ENCODE measurements around the gene GPR3. TPM values are rescaled to one million over a fixed set of nuclear protein-coding genes. Genes with fewer than 3 reads are reported as not detected.
A peak's percentile ranks its signal among the peaks of the same experiment; 100 is the strongest.
"Not testable (repeated sequence)": the region's sequence is repeated elsewhere in the genome, so short reads cannot be mapped to it uniquely, and the experiment has no call there.

GPR3 gene
- total RNA-seq, 1 experiment from 2014 or later, result 0.80 TPM

DNA sequence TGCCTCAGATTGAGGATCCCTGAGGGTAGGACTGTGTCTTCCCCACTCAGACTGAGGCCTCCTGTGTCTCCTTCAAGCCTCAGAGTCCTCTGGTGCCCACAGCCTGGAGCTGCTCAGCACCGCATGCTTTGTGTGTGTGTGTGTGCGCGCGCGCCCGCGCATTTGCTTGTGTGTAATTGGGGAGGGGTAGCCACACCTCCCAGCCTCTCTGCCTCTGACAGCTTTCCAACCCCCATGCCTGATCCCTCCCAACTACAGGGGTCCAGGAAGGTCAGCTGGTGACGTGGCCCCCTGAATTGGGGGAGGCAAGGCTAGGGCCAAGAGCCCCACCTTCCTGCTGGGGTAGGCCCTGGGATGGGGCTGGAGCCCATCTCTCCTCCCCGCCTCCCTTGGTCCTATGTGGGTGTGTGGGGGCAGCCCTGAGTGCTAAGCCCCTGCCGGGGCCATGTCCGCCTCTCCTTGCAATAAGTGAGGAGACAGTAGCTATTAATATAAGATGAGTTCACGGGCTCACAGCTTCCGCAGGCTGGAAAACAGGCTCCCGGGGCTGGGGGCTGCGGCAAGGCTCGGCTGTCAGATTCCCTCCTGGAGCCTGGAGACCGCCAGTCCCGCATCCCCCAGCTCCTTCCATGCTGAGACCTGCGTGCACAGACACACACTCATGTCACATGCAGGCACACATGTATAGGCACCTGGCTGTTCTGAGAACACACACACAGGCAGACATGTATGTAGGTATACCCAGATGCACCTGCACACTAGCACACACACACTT, 7.0 kb downstream of the GPR3 start:
- DNase-seq (ENCODE audit: low read depth), result no peak

DNA sequence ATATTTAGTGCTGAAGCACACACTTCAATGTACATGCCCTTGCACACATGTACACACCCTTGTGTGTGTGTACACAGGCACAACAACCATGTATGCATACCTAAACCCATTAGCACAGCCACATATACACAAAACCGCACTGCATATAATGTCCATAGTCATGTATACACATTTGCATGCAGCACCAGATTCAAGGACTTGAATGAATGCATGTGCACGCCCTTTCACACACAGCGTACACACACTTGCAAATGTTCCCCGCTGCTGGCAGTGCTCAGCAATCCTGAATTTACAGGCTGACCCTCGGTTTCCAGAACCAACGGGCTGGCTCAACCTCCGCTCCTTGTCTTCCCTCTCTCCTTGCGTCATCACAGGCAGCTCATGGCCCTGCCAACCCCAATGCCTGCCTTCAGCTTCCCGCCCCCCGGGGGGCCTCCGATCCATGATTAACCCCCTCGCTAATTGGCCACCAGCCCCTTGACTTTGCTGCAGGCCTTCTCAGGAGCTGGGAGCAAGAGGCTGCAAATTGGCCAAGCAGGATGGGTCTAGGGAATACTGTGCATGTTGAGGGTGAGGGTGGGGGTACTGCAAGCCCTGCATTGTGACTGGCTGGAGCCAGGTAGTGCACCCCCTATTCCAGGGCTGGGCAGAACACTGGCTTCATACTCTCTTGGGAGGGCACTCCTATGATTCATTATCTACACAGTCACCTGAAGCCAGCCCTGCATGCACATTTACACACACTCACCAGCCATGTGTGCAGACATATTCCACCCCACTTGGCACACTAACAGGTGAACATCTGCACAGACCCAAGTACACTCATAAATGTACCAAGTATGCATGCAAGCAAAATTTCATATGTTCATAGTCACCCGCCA, 7.9 kb downstream of the GPR3 start:
- no peak for DNase-seq (ENCODE audit: low read depth)

DNA sequence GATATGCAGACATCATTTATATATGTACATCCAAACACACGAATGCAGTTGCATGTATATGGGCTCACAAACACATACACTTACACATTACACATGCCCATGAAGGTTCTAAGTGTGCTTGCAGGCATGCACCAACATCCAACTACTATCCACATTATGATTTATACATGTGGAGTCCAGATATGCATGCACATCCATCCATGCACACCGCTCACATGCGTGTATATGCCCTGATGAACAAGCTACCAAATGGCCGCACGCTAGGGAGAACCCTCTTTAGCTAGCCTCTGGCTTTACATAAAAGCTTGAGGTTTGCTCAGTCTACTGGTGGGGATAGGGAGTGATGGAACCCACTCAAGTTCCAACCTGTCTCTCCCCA, 8.5 kb downstream of the GPR3 start:
- DNase-seq (ENCODE audit: low read depth), result no peak

DNA sequence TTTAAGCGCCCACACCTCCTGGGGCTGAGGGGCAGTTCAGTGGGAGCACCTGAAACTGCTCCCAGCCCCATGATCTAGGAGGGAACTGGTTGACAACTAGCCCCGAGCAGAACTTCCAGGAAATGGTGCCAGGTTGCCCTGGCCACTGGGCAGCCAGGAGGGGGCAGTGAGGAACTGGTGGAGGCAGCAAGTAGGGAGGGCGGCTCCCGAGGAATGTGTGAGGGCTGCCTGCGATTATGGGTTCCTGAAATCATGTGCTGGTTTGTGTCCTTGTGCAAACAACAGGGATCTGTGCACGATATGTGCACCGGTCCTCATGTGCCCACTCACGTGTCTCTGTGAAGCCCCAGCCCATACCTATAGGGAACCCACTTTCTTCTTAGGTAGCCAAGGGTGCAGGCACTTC, 9.9 kb downstream of the GPR3 start:
- peak; percentile 72 for DNase-seq (ENCODE audit: low read depth)

DNA sequence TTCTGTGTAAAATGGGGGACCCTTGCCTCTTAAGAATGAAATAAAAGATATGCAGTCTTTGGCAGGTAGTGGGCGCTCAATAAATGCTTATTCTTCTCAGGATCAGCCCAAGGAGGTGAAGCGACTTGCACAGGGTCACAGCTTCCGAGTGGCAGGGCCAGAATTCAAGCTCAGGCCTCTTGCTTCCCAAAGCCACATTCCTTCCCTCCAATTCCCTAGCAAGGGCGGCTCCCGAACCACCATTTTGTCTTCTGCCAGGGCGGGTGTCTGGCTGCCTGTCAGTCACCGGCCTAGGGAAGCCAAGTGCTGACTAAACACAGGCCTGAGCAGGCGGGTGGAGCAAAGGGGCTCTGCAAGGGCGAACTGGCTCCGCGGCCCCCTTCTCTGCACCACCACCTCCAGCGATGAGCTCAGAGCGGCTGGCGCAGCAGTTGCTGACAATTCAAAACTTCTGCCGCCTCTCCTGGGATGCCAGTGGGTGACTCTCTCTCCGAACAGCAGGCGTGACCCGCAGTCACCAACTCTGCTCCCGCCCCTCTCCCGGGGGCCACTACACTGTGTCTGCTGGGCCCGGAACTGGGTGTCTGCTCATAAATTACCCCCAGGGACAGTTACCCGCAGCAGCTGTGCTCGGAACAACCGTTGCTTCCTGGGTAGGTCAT, 10.8 kb downstream of the GPR3 start:
- DNase-seq (ENCODE audit: low read depth), result peak; percentile 83

DNA sequence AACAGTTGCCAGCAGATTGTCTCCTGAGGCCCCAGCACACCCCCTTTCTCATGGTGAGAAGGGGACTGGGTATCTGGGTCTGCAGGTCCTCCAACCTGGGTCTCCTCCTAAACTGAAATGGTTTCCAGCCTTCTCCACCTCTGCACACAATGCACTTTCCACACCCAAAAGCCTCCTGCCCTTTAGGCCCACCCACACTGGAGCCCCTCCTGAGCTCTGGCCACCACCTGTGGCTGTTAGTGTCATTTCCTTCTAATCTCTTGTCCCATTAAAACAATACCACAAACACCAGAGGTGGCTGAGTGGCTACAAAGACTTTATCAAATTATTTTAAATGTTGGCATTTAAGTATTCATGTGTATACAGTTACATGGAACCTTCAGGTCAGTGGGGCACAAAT, 11.5 kb downstream of the GPR3 start:
- no peak for DNase-seq (ENCODE audit: low read depth)

DNA sequence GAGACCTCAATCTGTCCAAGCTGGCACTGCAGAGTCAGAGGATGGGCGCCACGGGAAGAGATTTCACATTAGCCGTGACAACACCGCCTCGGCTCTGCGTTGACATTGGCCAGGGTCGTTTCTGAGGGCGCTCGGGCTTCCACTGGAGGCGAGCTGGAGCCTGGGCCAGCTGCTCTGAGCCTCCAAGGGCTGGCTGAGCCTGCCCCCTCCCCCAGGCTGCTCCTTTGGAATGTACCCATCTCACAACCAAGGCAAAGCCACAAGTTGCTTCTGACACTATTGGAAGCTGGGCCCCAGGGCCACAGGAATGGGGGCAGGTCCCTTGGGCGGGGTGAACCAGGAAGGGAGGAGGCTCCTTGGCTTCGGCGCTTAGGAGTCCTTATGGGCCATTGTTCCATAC, 12.7 kb downstream of the GPR3 start:
- peak; percentile 74 for DNase-seq (ENCODE audit: low read depth)

DNA sequence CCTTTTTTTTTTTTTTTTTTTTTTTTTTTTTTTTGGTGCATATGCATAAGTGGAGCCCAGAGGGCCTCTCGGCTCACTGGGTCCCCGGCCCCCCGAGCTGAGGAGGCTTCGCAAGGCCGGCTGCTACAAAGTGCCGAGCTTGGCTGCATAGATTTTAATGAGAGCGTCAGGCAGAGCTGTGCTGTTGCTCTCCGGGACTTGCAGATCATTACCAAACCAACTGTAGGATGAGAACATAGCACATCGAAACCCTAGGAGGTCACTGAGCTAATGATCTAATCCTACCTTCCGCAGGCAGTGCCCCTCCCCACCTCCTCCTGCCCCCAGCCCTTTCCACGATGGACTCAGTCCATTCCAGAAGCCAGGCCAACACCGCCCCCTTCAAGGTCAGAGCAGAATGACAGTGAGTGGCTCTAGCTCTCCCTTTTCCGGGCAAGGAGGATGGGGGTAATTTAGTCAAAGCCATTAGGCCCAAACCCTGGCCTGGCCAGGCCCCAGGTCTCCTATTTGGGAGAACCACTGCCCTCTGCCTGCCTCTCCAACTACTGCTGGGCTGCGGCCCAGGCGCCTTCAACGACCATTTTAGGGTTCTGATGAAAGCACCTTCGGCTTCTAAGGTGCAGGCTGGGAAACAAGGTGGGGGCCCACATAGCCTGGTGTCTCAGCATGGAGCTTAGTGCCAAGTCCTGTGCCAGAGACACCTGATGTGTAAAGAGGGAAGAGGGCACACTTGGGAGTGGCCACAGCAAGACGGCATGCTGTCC, 13.4 kb downstream of the GPR3 start:
- DNase-seq (ENCODE audit: low read depth), result not testable (repeated sequence)

DNA sequence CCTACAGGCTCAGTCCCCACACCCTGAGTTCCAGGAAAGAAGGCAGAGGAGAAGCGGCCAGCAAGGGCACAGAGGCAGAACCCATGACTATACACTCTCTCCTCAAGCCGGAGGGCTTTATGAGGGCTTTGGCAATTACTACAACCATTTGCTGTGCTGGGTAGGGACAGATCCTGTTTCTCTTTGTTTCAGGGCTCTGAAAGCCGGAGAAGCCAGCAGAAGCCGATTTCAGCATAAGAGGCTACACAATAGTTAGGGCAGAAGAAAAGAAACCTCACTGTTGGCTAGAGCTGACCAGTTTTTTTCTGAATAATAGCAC, 13.9 kb downstream of the GPR3 start:
- DNase-seq (ENCODE audit: low read depth), result no peak

DNA sequence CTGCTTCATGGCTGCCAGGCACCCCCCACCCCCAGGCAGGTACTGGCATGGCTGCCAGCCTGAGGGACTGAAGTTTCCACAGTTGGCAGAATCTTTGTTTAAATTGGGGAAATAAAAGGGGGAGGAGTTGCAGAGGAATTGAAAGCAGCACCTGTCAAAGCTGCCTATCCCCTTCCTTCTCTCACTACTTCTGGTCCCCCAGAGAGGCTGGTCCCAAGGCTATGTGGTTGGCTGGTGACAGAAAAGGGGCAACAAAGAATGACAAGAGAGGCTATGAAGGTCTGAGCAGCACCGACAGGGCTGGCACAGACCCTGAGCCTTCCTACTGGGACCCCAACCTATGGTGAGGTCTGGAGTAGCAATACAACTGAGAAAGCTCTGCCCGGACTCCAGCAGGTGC, 14.4 kb downstream of the GPR3 start:
- DNase-seq (ENCODE audit: low read depth), result not testable (repeated sequence)

DNA sequence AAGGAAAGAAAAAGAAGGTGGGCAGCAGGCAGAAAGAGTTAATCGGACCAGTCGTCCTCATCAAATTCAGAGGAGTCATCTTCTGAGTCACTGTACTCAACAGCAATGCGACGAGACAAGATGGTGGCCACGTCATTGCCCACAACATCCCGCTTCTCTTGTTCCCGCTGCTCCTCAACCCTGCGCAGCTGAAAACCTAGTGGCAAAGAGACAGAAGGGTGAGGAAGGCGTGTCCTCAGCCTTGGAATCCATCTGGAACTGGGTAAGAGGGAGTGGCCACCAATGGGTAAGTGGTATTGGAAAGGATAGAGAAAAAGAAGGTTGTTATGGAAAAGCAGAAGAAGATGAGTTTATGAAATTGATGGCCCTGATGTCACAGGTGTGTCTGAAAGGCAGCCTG, 15.7 kb downstream of the GPR3 start:
- DNase-seq (ENCODE audit: low read depth), result no peak

DNA sequence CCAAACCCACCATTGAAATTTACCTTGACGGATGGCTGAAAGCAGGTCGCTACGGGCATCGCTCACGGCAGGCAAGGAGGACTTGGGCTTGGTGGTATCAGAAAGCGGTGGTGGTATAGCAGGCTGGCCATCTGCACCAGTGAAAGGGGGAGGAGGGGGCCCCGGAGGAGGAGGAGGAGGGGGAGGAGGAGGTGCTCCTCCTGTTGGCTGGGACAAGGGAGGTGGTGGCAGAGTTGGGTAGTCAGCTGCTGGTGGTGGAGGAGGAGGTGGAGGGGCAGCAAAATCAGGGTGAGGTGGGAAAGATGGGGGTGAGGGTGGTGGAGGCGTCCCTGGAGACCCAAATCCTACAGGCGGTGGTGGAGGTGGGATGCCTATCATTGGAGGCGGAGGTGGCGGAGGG, 17.2 kb downstream of the GPR3 start:
- DNase-seq (ENCODE audit: low read depth), result no peak

DNA sequence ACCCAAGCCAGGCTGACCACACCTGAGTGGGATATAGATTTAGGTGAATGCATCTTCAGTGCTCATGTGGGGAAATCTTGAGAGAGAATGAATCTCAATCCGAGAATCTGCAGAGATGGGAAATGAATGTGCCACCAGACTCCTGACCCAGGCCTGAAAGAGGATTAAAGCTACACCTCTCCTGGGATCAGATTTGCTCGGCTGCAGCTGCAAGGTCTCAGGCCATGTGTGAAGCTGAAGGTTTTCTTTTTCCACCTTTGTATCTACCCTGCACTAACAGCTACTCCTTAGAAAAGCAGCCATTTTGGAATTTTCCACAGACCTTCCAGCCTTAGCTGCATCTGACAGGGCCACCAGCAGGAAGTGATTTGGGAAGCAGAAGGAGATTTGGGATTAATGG, 18.3 kb downstream of the GPR3 start:
- no peak for DNase-seq (ENCODE audit: low read depth)

DNA sequence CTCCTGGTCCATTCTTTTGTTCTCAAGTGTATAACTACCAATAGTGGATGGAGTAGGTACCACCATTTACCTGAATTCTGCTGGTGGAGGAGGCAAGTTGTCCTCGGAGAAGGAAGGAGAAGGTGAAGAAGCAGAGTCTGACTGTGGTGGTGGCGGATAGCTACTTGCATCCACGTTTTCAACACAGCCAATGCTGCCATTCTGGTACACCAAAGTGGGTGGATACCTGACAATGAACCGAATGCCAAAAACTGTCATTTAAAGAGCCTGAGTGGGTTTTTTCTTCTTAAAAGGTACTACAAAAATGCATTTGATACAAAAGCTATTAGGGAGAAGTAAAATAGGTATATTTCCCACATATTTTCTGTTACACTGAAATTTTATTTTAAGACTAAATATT, 20.1 kb downstream of the GPR3 start:
- no peak for DNase-seq (ENCODE audit: low read depth)

DNA sequence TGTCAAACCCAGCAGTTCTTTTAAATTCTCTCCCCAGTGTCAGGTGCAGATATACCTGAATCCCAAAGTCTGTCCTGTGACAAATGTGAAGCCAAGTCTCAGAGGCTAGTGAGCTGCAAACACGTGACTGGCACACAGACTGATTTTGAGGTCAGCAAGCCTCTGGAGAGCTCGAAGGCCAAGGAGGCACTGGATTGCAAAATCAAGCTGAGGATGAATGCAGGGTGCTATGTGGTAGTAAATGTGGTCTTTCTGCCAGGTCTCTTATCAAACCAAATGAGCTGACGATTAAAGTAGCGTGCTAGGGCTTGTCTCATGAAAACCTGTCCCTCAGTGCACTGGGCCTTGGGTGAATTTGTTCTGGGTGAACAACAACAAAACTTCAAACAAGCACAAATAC, 20.6 kb downstream of the GPR3 start:
- no peak for DNase-seq (ENCODE audit: low read depth)

DNA sequence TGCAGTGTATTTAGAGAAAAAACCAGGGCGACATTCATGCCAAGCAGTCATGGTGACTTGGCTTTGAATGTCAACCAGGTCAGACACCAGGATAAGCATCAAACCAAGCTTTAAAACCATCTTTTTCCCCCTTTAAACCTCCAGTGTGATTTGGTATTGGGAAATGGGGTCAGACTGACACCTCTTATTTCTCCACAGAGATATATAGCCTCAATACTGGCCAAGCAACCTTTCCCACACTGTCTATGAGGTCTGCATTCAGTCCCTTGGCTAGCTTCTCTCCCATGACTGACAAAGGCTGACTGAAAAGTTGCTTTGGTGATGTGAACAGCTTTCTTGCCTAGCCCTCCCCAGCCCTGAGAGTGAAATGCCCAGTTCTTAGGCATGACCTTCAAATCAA, 21.7 kb downstream of the GPR3 start:
- no peak for DNase-seq (ENCODE audit: low read depth)

DNA sequence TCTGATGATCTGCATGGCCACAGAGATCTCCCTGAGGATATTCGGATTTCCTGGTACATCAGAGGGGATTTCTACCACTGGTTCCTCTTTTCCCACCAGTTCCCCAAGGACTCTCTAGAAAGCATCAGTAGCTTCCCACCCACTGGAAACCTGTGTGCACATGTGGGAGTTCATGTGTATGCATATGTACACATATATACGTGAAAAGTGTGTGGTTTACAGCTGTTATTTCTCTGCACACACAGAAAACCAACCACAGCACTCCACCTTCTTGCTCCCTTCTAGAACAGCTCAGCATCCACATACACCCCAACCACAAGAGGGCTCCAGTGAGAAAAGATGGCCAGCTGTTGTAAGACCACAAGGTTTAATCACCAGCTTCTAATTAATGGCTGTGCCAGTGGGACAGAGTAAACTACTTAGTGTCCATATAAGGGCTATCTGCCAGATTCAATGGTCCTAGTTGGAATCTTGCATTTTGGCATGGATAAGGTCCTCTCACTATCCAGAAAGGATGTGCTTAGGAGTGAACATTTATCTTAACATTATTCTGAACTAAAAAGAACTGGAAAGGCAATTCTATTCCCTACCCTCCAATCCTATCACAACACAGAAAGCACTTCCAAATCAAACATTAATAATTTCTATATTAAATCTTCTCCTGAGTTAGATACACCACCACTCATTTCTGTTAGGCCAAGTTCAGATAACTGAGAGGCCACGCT, 24.1 kb downstream of the GPR3 start:
- DNase-seq (ENCODE audit: low read depth), result peak; percentile 67

DNA sequence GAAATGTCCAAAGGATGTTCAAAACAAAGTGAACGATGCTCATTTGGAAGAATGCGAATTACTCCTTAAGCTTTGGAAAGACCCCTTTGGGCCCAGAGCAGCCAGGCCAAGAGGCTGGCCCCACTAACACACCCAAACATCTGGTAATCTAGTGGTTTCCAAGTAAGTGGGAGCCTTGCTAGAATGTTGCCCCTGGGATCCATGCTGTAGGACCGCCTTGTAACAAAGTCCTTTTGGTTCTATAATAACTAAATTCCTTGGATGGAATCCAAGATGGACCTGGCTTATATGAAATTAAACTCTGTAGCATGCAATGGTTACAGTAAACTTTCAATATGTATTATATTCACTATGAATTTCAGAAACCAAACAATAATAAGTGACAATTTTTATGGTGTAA, 25.3 kb downstream of the GPR3 start:
- no peak for DNase-seq (ENCODE audit: low read depth)

DNA sequence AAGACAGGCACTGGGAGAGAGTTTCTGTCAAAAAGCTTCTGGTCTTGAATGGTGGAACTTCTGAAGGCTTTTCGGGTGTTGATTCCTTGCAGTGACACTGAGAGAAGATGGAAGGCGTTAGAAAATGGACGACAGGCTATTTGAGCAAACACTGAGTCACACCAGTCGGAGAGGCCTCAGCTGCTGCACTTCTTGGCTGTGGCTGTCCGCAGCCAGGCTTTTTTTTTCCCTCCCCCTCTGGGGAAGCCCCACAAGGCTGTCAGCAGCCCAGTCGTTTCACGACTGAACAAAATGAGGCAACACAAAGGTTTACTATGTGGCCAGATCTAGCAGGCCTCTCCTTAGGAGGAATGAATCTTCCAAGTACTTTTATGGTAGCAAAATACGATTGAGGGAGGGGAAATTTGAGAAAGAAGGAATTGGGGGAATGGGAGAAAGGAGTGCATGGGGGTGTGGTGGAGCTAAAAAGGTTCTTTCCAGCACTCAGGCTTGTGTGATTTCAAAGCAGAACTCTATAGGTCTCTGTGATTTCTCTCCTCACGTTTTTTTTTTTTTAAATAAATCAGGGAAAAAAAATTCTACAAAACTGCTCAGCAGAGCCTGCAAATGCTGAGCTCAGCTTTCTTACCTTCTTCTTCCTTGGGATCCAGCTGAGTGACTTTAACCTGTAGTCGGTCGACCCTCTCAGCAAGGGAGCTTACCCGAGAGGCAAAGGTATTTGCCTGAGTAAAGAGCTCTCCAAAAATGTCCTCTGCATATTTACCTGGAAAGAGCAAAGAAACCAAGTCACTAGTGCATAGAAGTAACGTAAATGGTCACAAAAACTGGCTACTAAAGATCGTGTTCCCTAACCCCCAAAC, 26.1 kb downstream of the GPR3 start:
- DNase-seq (ENCODE audit: low read depth), result peak; percentile 93

DNA sequence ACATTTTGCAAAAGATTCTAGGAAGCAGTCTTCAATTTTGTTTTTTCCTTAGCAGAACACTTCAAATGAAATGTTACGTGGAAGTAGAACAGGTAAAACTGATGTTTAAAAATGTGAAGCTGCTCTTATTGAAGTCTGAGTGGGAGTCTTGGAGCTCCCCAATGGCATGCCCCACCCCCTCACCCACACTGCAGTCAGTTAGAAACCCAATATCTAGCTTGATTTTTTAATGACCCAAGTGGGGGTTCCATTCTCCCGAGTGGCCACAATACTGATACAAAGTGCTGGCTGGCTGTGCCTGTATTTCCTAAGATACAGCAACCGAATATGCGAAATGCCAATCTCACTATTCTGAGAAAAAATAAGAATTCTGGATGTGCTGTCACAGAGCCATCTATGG, 31.3 kb downstream of the GPR3 start:
- no peak for DNase-seq (ENCODE audit: low read depth)

Measured in Daoy (cell line).